Thyroid gland (tissue), 4 donors: Measurements from ENCODE around the gene FBXO27. TPM values are rescaled to one million over a fixed set of nuclear protein-coding genes. Genes with fewer than 3 reads are reported as not detected.

Source experiments
- DNase-seq, 2 donors: peaks; one replicate each; pipeline ENCODE4 v3.0.0-alpha.2; 2019
- H3K27ac ChIP-seq, 3 donors: fragments of 200-600 bp; sonication (generic); 1 replicate in 2 of 3; 2 replicates in 1 of 3; pipeline ENCODE4 v1.5.1; 2016 to 2019; ENCODE audit warnings: mild to moderate bottlenecking in 1 of 3, moderate library complexity in 1 of 3
- H3K27me3 ChIP-seq: fragments of 200-600 bp; sonication (generic); one replicate; pipeline ENCODE4 v1.5.1; 2019
- H3K36me3 ChIP-seq, 2 donors: fragments of 200-600 bp; sonication (generic); one replicate each; pipeline ENCODE4 v1.5.1; 2016 to 2019
- H3K4me1 ChIP-seq, 2 donors: fragments of 200-600 bp; sonication (generic); one replicate each; pipeline ENCODE4 v1.5.1; 2017 to 2019
- H3K4me3 ChIP-seq, 3 donors: fragments of 200-600 bp; sonication (generic); replicated peaks in 1 of 3; 1 replicate in 2 of 3; 2 replicates in 1 of 3; pipeline ENCODE4 v1.5.1; 2016; ENCODE audit warnings: mild to moderate bottlenecking in 1 of 3
- H3K9me3 ChIP-seq: fragments of 200-600 bp; sonication (generic); one replicate; pipeline ENCODE4 v1.5.1; 2017
- POLR2A ChIP-seq, 2 donors: fragments of 450-650 bp; IDR thresholded peaks; one replicate each; pipeline ENCODE4 v1.6.1; 2017; ENCODE audit warnings: antibody characterized with exemption in 2 of 2, mild to moderate bottlenecking in 2 of 2, moderate library complexity in 1 of 2
- WGBS, 2 donors: methylation state at CpG; one replicate each; pipeline ENCODE4 v1.1.5; 2017; 5-methylcytosine and 5-hydroxymethylcytosine counted together
- intact Hi-C: fragments of 100-400 bp; cut with DNase I; formaldehyde crosslinking; loops from one replicate; pipeline ENCODE4 v1.15.1; 2023
- total RNA-seq, 4 donors: library from RNA; depleted of rRNA; stranded (reverse); fragments of >200 nt; gene quantifications; one replicate each; pipeline ENCODE4 v1.2.3, GENCODE V29; 2016
- TF ChIP-seq, protein P1 (sequence below), 6 experiments: fragments of 200-600 bp in 3 of 6; fragments of 450-650 bp in 3 of 6; sonication (generic) in 3 of 6; IDR thresholded peaks; one replicate each; pipeline ENCODE4 v1.5.1; 2016 to 2019; ENCODE audit warnings: antibody characterized with exemption in 6 of 6, mild to moderate bottlenecking in 2 of 6, inconsistent platforms in 1 of 6, moderate library complexity in 1 of 6

Gene FBXO27
- total RNA-seq, 4 donors from 2014 or later = 0.24 to 5.0 (median 3.0) TPM

DNA sequence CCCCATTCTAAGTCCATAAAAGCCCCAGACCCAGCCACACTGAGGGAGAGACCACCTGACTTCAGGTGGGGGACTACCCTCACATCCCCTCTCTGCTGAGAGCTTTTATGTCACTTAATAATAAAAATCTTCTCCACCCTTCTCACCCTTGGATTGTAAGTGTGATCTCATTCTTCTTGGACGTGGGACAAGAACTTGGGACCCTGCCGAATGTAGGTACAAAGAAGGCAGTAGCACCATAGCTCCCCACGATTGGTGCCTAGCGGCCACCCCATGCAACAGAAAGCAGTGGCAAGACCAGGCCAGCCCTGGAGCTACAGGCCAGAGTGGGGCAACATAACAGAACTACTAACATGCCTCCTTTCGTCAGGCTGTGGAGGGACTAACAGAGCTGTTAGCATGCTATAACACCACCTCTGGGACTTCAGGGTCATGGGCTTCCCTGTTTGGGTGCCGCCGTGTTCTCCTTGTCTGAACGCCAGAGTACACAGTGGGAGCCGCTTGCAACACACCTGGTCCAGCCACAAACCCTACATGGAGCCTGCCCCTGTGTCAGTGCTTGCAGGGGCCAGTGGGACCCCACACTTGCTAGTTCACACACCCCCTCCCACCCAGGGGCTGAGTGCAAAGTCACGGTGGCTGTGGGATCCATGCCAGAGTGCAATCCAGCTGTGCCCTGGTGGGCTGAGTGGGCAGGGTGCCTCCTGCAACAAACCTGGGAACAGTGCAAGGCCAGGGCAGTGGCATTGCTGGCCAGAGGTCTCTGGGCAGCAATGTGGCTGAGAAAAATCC is 51.6 kb downstream of the FBXO27 start:
- WGBS, 2 donors = 90 to 95% methylated on average over 6 to 10 of the region's 10 CpGs
- peaks cover 0 to under 1% of the 10 kb centered on the region in 2 donors for H3K4me1 ChIP-seq

DNA sequence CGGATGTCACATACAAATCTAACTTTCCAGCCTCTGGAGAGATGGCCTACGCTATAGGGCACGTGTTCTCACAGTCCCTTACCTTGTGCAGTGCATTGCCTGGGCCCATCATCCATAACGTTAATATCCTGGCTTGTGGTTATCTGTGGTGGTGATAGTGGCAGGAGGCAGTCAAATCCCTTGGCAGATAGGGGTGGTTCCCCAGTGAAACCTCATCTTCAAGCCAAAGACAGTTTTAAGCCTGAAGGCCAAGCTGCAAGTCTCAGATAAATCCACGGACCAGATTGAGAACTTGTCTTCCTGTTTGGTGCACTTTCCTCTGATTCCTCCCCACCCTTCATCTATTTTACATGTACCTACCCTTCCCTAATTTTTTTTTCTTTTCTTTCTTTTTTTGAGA is 52.5 kb downstream of the FBXO27 start:
- Histone ChIP-seq H3K9me3 (no peaks in the 10 kb centered on the region), H3K36me3 (no peaks in the 10 kb centered on the region), H3K4me3 (no peak overlapping the region), H3K27me3 (peaks cover 5% of the 10 kb centered on the region), H3K4me1 (peaks cover 0 to 7% of the 10 kb centered on the region in 2 donors), H3K27ac (no peak overlapping the region)
- intact Hi-C loops = no loop called here
- no peak for TF ChIP-seq POLR2A (IDR thresholded peaks at IDR 0.05)
- TF ChIP-seq, protein P1, sequence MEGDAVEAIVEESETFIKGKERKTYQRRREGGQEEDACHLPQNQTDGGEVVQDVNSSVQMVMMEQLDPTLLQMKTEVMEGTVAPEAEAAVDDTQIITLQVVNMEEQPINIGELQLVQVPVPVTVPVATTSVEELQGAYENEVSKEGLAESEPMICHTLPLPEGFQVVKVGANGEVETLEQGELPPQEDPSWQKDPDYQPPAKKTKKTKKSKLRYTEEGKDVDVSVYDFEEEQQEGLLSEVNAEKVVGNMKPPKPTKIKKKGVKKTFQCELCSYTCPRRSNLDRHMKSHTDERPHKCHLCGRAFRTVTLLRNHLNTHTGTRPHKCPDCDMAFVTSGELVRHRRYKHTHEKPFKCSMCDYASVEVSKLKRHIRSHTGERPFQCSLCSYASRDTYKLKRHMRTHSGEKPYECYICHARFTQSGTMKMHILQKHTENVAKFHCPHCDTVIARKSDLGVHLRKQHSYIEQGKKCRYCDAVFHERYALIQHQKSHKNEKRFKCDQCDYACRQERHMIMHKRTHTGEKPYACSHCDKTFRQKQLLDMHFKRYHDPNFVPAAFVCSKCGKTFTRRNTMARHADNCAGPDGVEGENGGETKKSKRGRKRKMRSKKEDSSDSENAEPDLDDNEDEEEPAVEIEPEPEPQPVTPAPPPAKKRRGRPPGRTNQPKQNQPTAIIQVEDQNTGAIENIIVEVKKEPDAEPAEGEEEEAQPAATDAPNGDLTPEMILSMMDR (IDR thresholded peaks at IDR 0.05) = no peak
- WGBS, 2 donors = 81 to 87% methylated on average over 5 of the region's 5 CpGs
- DNase-seq = no peak

More for the DNA sequence above, 51.6 kb downstream of the FBXO27 start:
- H3K27ac ChIP-seq = no peak overlapping the region
- H3K27me3 ChIP-seq = no peaks in the 10 kb centered on the region
- no peak overlapping the region for H3K4me3 ChIP-seq
- intact Hi-C loops = no loop called here
- no peak for TF ChIP-seq POLR2A (IDR thresholded peaks at IDR 0.05)
- TF ChIP-seq, protein P1 (IDR thresholded peaks at IDR 0.05) = no peak
- DNase-seq = no peak
- no peaks in the 10 kb centered on the region for H3K36me3 ChIP-seq
- H3K9me3 ChIP-seq = no peaks in the 10 kb centered on the region

DNA sequence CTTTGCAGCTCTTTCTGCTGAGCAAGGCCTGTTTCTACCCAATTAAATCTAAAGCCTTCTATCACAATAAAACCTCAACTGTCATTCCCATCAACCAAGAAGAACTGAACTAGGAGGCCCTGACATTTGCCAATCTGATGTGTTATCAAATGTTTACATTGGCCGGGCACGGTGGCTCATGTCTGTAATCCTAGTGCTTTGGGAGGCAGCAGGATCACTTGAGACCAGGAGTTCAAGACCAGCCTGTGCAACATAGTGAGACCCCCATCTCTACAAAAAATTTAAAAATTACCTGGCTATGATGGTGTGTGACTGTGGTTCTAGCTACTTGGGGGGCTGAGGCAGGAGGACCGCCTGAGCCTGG is 54.0 kb downstream of the FBXO27 start:
- H3K36me3 ChIP-seq = no peaks in the 10 kb centered on the region
- peaks cover 5% of the 10 kb centered on the region for H3K27me3 ChIP-seq
- H3K4me1 ChIP-seq = peaks cover 0 to 7% of the 10 kb centered on the region in 2 donors
- H3K27ac ChIP-seq = no peak overlapping the region
- 79 to 93% methylated on average over 3 of the region's 3 CpGs for WGBS, 2 donors
- no peaks in the 10 kb centered on the region for H3K9me3 ChIP-seq
- intact Hi-C loops = no loop called here
- TF ChIP-seq, protein P1 (IDR thresholded peaks at IDR 0.05) = no peak
- TF ChIP-seq POLR2A (IDR thresholded peaks at IDR 0.05) = no peak
- DNase-seq = no peak
- H3K4me3 ChIP-seq = no peak overlapping the region

DNA sequence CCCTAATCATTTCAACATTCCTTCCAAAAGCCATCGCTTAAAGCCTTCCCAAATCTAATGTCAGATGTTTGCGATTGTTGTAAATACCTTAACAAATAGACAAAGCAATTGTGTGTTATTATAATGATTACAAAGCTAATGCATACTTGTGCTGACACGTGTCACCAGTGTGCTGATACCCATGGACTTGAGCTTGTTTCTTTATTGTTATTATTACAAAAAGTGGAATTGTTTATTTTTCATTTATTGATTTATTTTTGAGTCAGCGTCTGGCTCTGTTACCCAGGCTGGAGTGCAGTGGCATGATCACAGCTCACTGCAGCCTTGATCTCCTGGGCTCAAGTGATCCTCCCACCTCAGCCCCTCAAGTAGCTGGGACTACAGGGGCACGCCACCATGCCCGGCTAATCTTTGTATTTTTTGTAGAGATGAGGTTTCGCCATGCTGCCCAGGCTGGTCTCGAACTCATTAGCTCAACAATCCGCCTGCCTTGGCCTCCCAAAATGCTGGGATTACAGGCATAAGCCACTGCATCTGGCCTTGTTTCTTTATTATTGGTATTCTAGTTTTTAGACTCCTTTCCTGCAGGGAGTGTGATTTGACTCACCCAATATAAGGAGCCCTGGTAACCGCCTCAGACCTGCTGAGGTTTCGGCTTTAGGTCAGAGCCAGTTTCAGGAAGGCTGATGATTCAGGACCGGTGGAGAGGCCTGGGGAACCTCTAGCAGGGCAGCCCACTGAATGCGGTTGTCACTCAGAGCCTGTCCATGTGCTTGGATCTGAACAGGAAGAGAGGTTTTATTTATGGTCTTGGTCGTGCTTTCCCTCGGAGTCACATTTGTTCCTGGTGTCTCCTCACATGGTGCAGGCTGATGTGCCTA is 54.7 kb downstream of the FBXO27 start:
- Histone ChIP-seq H3K27ac (no peak overlapping the region), H3K9me3 (no peaks in the 10 kb centered on the region), H3K4me1 (peaks cover 0 to 7% of the 10 kb centered on the region in 2 donors), H3K36me3 (no peaks in the 10 kb centered on the region), H3K27me3 (peaks cover 5% of the 10 kb centered on the region), H3K4me3 (no peak overlapping the region)
- 79 to 92% methylated on average over 13 to 15 of the region's 15 CpGs for WGBS, 2 donors
- intact Hi-C loops = no loop called here
- no peak for TF ChIP-seq POLR2A (IDR thresholded peaks at IDR 0.05)
- TF ChIP-seq, protein P1 (IDR thresholded peaks at IDR 0.05) = no peak
- DNase-seq = no peak
